Measurements from ENCODE around the gene ZMYM1. TPM values are rescaled to one million over a fixed set of nuclear protein-coding genes. Genes with fewer than 3 reads are reported as not detected.
"Not testable (repeated sequence)": the region's sequence is repeated elsewhere in the genome, so short reads cannot be mapped to it uniquely, and the experiment has no call there.

ZMYM1 gene
- polyA plus RNA-seq, 3 donors = 13.7 to 19.8 (median 19.4) TPM

- DNase-seq = no peak
Measured at GRCh38 chr1:35064265-35064664, 14.9 kb upstream of the ZMYM1 start.

GRCh38 chr1:35069746-35070145, 9.4 kb upstream of the ZMYM1 start:
- no peak for DNase-seq

GRCh38 chr1:35073265-35073811, 5.8 kb upstream of the ZMYM1 start:
- DNase-seq = no peak

- not testable (repeated sequence) for DNase-seq
Measured at GRCh38 chr1:35076426-35076825, 2.8 kb upstream of the ZMYM1 start.

GRCh38 chr1:35080171-35080854, 1.1 kb downstream of the ZMYM1 start:
- no peak for DNase-seq

GRCh38 chr1:35085421-35085820, 6.2 kb downstream of the ZMYM1 start:
- DNase-seq = no peak

- no peak for DNase-seq
Measured at GRCh38 chr1:35097224-35097623, 18.0 kb downstream of the ZMYM1 start.

- no peak for DNase-seq
Measured at GRCh38 chr1:35111106-35111505, 31.9 kb downstream of the ZMYM1 start.

- no peak for DNase-seq
Measured at GRCh38 chr1:35112668-35113067, 33.5 kb downstream of the ZMYM1 start.

GRCh38 chr1:35115459-35116383, 36.5 kb downstream of the ZMYM1 start:
- no peak for DNase-seq

GRCh38 chr1:35120458-35121133, 41.4 kb downstream of the ZMYM1 start:
- DNase-seq = no peak

- DNase-seq = no peak
Measured at GRCh38 chr1:35122311-35122710, 43.1 kb downstream of the ZMYM1 start.

GRCh38 chr1:35126546-35126945, 47.4 kb downstream of the ZMYM1 start:
- no peak for DNase-seq

- DNase-seq = no peak
Measured at GRCh38 chr1:35129080-35129479, 49.9 kb downstream of the ZMYM1 start.

- no peak for DNase-seq
Measured at GRCh38 chr1:35136780-35137179, 57.6 kb downstream of the ZMYM1 start.

GRCh38 chr1:35137590-35137989, 58.4 kb downstream of the ZMYM1 start:
- DNase-seq = not testable (repeated sequence)

GRCh38 chr1:35142294-35142693, 63.1 kb downstream of the ZMYM1 start:
- DNase-seq = not testable (repeated sequence)

GRCh38 chr1:35142728-35143127, 63.5 kb downstream of the ZMYM1 start:
- not testable (repeated sequence) for DNase-seq

GRCh38 chr1:35143737-35144508, 64.7 kb downstream of the ZMYM1 start:
- DNase-seq = no peak

- not testable (repeated sequence) for DNase-seq
Measured at GRCh38 chr1:35145892-35146549, 66.8 kb downstream of the ZMYM1 start.

GRCh38 chr1:35151220-35151619, 72.0 kb downstream of the ZMYM1 start:
- no peak for DNase-seq

Data from renal pelvis (tissue), 4 donors.